ENCODE data around the gene TRMT2A. TPM values are rescaled to one million over a fixed set of nuclear protein-coding genes. Genes with fewer than 3 reads are reported as not detected.
A peak's percentile ranks its signal among the peaks of the same experiment; 100 is the strongest.

The TRMT2A gene
- polyA plus RNA-seq, 1 of the 3 experiments (the other 2 are of a cell fraction), result 54.6 TPM

DNA sequence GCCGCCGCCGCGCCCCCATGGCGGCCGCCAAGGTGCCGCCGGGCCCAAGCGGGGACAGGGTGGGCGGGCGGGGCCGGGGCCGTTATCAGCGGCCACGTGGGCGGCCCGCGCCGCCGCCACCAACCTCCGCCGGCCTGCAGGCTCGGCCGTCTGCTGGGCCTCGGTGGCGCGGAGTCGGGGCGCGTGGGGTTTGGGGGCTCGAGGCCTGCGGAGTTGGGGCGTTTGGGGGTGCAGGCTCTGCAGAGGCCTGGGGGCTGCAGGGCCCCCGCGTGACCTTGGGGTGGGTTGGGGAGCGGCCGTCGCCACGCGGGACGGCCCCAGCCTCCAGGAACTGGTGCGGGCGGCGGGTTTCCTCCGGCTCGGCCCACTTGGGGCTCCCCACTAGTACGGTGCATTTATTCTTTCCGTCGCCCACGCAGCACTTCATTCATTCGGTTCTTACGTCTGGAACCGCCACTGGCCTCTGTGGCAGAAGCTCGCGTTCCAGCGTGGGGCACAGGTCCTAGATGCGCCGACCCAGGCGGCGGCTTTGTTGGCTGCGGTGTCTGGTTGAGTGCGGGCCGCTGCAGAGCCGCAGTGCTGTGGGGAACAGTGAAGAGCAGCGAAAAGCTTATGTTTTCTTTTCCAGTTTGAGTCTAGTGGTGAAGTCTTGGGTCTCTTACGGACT is 740 bp upstream of the TRMT2A start:
- no peaks in the 10 kb centered on the region for H3K9me2 ChIP-seq
- H3K4me3 ChIP-seq (ENCODE audit: low read depth in 2 of 2, low read length in 1 of 2), result peak overlapping the region; percentile 76 to 90
- WGBS (ENCODE audit: low lambda C conversion rate), result 1% methylated on average over 29 of the region's 66 CpGs
- H3K9ac ChIP-seq, result peak overlapping the region; percentile 91
- H3K36me3 ChIP-seq (replicated peaks in 1 of 2; ENCODE audit: control insufficient read depth in 1 of 2, insufficient read depth in 2 of 2, low read length in 1 of 2), result peaks cover 30 to 53% of the 10 kb centered on the region in 2 experiments
- peaks cover 16 to 28% of the 10 kb centered on the region in 2 experiments; a peak in 3 of 4 replicates for H3K4me1 ChIP-seq (ENCODE audit: control insufficient read depth in 1 of 2, insufficient read depth in 2 of 2, low read depth in 1 of 2, low read length in 1 of 2)
- no peak for DNase-seq
- peak overlapping the region; percentile 2 to 75; a peak in 3 of 4 replicates for H3K27ac ChIP-seq (ENCODE audit: low read depth in 2 of 2, low read length in 1 of 2)
- CTCF ChIA-PET, result interaction anchor here (1.1 to 1.5 kb wide), 4 partner anchors 13 to 156 kb away, joined by 3 read pairs; no protein-coding TSS in a partner anchor
- POLR2A ChIA-PET, result interaction anchor here (0.9 to 2.4 kb wide), 2 partner anchors 11 to 13 kb away, joined by 3 to 7 read pairs; no protein-coding TSS in a partner anchor
- peaks cover 10% of the 10 kb centered on the region; the same call in 1 of the 2 replicates for H4K20me1 ChIP-seq (ENCODE audit: insufficient read depth)
- no peak overlapping the region for H2AFZ ChIP-seq (ENCODE audit: low read depth)
- peaks cover 77% of the 10 kb centered on the region for H3K79me2 ChIP-seq (ENCODE audit: insufficient read depth)
- no peaks in the 10 kb centered on the region for H3K9me3 ChIP-seq
- H3K4me2 ChIP-seq, result peak overlapping the region; percentile 86
- H3K27me3 ChIP-seq (ENCODE audit: insufficient read depth), result no peaks in the 10 kb centered on the region
- H3F3A ChIP-seq (replicated peaks; ENCODE audit: insufficient read depth), result peaks cover 9% of the 10 kb centered on the region
- TF ChIP-seq NFIC (IDR thresholded peaks at IDR 0.05; ENCODE audit: borderline replicate concordance), result no peak
- no peak for TF ChIP-seq GABPA (IDR thresholded peaks at IDR 0.05; ENCODE audit: low read depth)
- no peak for TF ChIP-seq TCF12 (IDR thresholded peaks at IDR 0.05)
- TF ChIP-seq RAD21 (IDR thresholded peaks at IDR 0.05; ENCODE audit: low read length), result no peak
- TF ChIP-seq, protein P1, sequence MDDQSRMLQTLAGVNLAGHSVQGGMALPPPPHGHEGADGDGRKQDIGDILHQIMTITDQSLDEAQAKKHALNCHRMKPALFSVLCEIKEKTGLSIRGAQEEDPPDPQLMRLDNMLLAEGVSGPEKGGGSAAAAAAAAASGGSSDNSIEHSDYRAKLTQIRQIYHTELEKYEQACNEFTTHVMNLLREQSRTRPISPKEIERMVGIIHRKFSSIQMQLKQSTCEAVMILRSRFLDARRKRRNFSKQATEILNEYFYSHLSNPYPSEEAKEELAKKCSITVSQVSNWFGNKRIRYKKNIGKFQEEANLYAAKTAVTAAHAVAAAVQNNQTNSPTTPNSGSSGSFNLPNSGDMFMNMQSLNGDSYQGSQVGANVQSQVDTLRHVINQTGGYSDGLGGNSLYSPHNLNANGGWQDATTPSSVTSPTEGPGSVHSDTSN (IDR thresholded peaks at IDR 0.05), result no peak
- no peak; the same call in 1 of the 2 replicates for TF ChIP-seq MXI1 (IDR thresholded peaks at IDR 0.05; ENCODE audit: low read depth, low read length)
- TF ChIP-seq SIN3A (IDR thresholded peaks at IDR 0.05; ENCODE audit: borderline replicate concordance, low read depth, low read length), result no peak
- TF ChIP-seq TAF1 (IDR thresholded peaks at IDR 0.05; ENCODE audit: borderline replicate concordance, low read depth, low read length), result no peak
- TF ChIP-seq JUND (IDR thresholded peaks at IDR 0.05), result no peak
- TF ChIP-seq, protein P2, sequence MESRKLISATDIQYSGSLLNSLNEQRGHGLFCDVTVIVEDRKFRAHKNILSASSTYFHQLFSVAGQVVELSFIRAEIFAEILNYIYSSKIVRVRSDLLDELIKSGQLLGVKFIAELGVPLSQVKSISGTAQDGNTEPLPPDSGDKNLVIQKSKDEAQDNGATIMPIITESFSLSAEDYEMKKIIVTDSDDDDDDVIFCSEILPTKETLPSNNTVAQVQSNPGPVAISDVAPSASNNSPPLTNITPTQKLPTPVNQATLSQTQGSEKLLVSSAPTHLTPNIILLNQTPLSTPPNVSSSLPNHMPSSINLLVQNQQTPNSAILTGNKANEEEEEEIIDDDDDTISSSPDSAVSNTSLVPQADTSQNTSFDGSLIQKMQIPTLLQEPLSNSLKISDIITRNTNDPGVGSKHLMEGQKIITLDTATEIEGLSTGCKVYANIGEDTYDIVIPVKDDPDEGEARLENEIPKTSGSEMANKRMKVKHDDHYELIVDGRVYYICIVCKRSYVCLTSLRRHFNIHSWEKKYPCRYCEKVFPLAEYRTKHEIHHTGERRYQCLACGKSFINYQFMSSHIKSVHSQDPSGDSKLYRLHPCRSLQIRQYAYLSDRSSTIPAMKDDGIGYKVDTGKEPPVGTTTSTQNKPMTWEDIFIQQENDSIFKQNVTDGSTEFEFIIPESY (IDR thresholded peaks at IDR 0.05; ENCODE audit: borderline replicate concordance, low read depth), result no peak
- no peak for TF ChIP-seq TEAD4 (IDR thresholded peaks at IDR 0.05; ENCODE audit: borderline replicate concordance, insufficient read depth)
- no peak for TF ChIP-seq FOXJ3 (CRISPR knock-in tag; IDR thresholded peaks at IDR 0.05)
- TF ChIP-seq, protein P3, sequence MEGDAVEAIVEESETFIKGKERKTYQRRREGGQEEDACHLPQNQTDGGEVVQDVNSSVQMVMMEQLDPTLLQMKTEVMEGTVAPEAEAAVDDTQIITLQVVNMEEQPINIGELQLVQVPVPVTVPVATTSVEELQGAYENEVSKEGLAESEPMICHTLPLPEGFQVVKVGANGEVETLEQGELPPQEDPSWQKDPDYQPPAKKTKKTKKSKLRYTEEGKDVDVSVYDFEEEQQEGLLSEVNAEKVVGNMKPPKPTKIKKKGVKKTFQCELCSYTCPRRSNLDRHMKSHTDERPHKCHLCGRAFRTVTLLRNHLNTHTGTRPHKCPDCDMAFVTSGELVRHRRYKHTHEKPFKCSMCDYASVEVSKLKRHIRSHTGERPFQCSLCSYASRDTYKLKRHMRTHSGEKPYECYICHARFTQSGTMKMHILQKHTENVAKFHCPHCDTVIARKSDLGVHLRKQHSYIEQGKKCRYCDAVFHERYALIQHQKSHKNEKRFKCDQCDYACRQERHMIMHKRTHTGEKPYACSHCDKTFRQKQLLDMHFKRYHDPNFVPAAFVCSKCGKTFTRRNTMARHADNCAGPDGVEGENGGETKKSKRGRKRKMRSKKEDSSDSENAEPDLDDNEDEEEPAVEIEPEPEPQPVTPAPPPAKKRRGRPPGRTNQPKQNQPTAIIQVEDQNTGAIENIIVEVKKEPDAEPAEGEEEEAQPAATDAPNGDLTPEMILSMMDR (IDR thresholded peaks at IDR 0.05), result no peak
- TF ChIP-seq, protein P4, sequence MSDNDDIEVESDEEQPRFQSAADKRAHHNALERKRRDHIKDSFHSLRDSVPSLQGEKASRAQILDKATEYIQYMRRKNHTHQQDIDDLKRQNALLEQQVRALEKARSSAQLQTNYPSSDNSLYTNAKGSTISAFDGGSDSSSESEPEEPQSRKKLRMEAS (IDR thresholded peaks at IDR 0.05; ENCODE audit: low read depth), result peak; percentile 35; the same call in 1 of the 2 replicates
- no peak for TF ChIP-seq NRF1 (IDR thresholded peaks at IDR 0.05; ENCODE audit: low read depth, low read length)
- TF ChIP-seq RCOR1 (IDR thresholded peaks at IDR 0.05; ENCODE audit: low read length), result no peak
- TF ChIP-seq POLR2AphosphoS5 (IDR thresholded peaks at IDR 0.05; ENCODE audit: low read depth, low read length), result 0 out of 2 replicates have a peak, but pooled peaks have one; percentile 18

Measured in SK-N-SH (cell line).